ENCODE data around the gene RPL41. TPM values are rescaled to one million over a fixed set of nuclear protein-coding genes. Genes with fewer than 3 reads are reported as not detected.
"Not testable (repeated sequence)": the region's sequence is repeated elsewhere in the genome, so short reads cannot be mapped to it uniquely, and the experiment has no call there.

RPL41 gene
- polyA plus RNA-seq (ENCODE audit: insufficient read length in 3 of 3): 1,000 to 10,000 TPM; 5,478 to 6,026 (median 6,015) TPM

GRCh38 chr12:56116267-56117081 is at the start of gene RPL41:
TSS of gene RPL41 (plus strand) at chr12:56116633.
- peak; percentile 96 to 99 (median 97) for DNase-seq (ENCODE audit: low read depth in 3 of 3, low spot score in 2 of 3)

- no peak for DNase-seq (ENCODE audit: low read depth in 3 of 3, low spot score in 2 of 3)
Observed at GRCh38 chr12:56071648-56072047, 44.8 kb upstream of the RPL41 start.

DNA sequence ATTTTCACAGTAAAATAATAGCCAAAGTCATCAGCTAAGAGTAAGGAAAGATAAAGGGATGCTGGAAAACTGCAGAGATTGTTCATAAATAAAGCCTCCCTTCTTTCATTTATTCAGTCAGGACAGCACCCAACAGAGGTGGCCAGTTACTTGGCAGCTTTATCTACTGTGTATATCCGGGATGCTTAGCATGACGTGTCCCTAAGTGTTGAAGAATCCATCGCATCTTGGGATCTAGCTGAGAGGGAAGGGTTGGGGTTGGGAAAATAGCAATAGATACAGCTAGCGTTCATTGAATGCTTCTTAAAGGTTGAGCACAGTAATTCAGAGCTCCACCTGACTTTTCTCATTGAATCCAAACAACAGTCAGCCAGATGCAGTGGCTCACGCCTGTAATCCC is 42.0 kb upstream of the RPL41 start:
- DNase-seq (ENCODE audit: low read depth in 3 of 3, low spot score in 2 of 3): no peak

GRCh38 chr12:56077966-56078365 is 38.5 kb upstream of the RPL41 start:
- DNase-seq (ENCODE audit: low read depth in 3 of 3, low spot score in 2 of 3): not testable (repeated sequence)

DNA sequence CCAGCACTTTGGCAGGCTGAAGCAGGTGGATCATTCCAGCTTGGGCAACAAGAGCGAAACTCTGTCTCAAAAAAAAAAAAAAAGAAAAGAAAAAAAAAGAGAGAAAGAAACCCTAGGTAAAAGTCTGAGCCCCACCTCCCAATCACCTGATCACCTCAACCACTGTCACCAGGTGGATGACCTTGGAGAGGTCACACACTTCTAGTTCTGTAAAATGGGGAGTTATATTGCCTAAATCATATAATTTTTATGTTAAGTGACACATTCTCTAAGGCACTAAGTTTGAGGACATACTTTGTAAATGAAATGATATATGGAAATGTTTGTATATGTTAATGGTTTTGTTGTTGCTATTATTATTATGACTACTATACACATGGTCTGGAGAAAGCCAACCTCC is 38.0 kb upstream of the RPL41 start:
- no peak for DNase-seq (ENCODE audit: low read depth in 3 of 3, low spot score in 2 of 3)

DNA sequence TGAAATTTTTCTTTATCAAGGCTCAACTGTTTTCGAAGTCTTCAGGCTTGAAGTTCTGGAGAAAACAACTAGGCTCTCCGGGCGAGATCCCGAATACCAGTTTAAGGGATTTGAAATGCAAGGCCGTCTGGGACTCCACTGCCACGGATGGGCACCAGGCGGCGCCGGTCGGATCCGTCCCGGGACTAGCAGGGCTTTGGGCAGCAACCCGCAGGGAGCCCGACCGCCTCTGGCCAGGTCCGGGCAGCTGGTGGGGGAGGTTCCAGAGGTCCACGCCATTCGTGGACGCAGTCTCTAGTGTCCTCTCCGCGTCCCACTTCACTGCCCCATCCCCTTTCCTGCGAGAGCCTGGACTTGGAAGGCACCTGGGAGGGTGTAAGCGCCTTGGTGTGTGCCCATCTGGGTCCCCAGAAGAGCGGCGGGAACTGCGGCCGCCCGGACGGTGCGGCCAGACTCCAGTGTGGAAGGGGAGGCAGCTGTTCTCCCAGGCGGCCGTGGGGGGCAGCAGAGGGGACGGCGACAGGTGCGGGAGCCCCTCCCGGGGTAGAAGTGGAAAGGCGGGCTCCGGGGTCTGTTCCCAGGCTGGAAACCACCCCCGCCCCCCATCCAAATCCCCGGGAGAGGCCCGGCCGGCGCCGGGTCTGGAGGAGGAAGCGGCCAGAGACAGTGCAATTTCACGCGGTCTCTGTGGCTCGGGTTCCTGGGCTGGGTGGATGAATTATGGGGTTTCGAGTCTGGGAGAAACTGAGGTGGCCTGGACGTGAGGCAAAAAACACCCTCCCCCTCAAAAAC is 37.3 kb upstream of the RPL41 start:
- DNase-seq (ENCODE audit: low read depth in 3 of 3, low spot score in 2 of 3): peak in 2 of 3 donors; percentile 52 to 68

GRCh38 chr12:56079723-56080555 is 36.5 kb upstream of the RPL41 start, which contains the start of gene ERBB3:
TSS of gene ERBB3 (plus strand) at chr12:56080165. CDS start at chr12:56080301, 136 bp downstream.
- peak in 2 of 3 donors; percentile 57 to 72 for DNase-seq (ENCODE audit: low read depth in 3 of 3, low spot score in 2 of 3)

- DNase-seq (ENCODE audit: low read depth in 3 of 3, low spot score in 2 of 3): no peak
Observed at GRCh38 chr12:56080556-56081138, 35.8 kb upstream of the RPL41 start.

- no peak for DNase-seq (ENCODE audit: low read depth in 3 of 3, low spot score in 2 of 3)
Observed at GRCh38 chr12:56081393-56082347, 34.8 kb upstream of the RPL41 start.

- no peak for DNase-seq (ENCODE audit: low read depth in 3 of 3, low spot score in 2 of 3)
Observed at GRCh38 chr12:56082382-56082781, 34.1 kb upstream of the RPL41 start.

GRCh38 chr12:56082967-56083366 is 33.5 kb upstream of the RPL41 start:
- no peak for DNase-seq (ENCODE audit: low read depth in 3 of 3, low spot score in 2 of 3)

GRCh38 chr12:56084958-56085543 is 31.4 kb upstream of the RPL41 start:
- no peak for DNase-seq (ENCODE audit: low read depth in 3 of 3, low spot score in 2 of 3)

- DNase-seq (ENCODE audit: low read depth in 3 of 3, low spot score in 2 of 3): no peak
Observed at GRCh38 chr12:56086096-56086495, 30.3 kb upstream of the RPL41 start.

DNA sequence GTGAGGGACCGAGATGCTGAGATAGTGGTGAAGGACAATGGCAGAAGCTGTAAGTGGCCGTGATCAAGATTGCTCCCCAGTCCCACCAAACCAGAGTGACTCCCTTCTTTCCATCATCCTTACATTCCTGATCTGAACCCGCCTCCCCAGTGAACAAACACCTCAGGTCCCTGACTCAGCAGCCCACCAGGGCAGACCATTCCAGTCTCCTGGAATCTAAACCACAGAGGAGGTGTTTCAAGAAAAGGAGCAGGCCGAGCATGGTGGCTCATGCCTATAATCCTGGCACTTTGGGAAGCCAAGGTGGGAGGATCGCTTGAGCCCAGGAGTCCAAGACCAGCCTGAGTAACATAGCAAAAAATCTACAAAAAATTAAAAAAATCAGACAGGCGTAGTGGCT is 29.8 kb upstream of the RPL41 start:
- no peak for DNase-seq (ENCODE audit: low read depth in 3 of 3, low spot score in 2 of 3)

DNA sequence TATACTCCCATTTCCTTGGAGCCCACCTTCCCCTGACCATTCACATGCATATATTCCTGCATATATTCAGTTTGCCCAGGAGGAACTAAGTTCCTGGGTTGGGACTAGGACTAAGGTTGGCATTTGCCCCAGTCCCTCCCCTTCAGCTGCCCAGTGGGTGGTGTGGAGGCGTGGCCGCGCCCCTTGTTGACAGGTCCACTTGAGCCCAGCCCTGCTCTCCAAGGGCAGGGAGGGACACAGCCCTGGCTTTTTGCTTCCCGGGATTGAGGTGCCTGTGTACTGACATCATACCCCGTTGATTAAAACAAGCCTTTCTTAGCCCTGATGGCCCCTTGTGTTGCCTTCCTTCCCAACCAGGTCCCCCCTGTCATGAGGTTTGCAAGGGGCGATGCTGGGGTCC is 29.2 kb upstream of the RPL41 start:
- DNase-seq (ENCODE audit: low read depth in 3 of 3, low spot score in 2 of 3): no peak

DNA sequence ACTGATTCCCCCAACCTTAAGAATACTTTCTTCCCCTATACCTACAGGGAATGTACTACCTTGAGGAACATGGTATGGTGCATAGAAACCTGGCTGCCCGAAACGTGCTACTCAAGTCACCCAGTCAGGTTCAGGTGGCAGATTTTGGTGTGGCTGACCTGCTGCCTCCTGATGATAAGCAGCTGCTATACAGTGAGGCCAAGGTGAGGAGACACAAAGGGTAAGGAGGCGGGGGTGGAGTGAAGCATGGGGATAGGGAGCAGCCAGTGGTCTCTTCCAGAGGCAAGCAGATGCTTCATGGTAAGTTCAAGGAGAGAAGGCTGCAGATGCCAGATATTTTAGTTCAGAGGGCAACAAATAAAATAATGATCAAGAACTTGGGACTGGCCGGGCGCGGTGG is 18.7 kb upstream of the RPL41 start:
- no peak for DNase-seq (ENCODE audit: low read depth in 3 of 3, low spot score in 2 of 3)

GRCh38 chr12:56098592-56098991 is 17.8 kb upstream of the RPL41 start:
- no peak for DNase-seq (ENCODE audit: low read depth in 3 of 3, low spot score in 2 of 3)

GRCh38 chr12:56099787-56100186 is 16.6 kb upstream of the RPL41 start:
- DNase-seq (ENCODE audit: low read depth in 3 of 3, low spot score in 2 of 3): no peak

DNA sequence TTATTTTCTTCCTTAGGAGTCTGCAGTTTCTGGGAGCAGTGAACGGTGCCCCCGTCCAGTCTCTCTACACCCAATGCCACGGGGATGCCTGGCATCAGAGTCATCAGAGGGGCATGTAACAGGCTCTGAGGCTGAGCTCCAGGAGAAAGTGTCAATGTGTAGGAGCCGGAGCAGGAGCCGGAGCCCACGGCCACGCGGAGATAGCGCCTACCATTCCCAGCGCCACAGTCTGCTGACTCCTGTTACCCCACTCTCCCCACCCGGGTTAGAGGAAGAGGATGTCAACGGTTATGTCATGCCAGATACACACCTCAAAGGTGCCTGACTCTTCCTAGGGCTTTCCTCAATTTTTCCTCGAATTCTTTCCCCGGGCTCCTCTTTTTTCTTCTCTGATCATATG is 15.4 kb upstream of the RPL41 start:
- no peak for DNase-seq (ENCODE audit: low read depth in 3 of 3, low spot score in 2 of 3)

Measured in right renal cortex interstitium (tissue), 3 donors.